ENCODE data around the gene HEMGN. TPM values are rescaled to one million over a fixed set of nuclear protein-coding genes. Genes with fewer than 3 reads are reported as not detected.

Gene HEMGN
- total RNA-seq, 1 experiment from 2014 or later, result not detected

DNA sequence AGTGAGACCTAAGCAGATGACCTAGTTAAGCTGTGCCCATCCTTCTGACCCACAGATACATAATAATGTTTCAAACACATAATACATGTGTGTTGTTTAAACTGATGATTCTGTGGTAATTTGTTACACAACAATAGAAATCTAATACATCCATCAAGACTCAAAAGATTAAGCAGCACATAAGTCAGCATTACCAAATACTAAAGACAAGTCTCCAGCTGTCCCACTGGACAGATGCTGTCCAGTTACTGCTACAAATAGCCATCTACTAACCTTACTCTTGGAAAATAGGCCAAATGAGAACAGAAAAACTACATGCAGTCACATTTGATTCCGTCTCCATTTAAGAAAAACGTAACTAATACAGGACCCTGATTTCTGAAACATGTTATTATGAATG lies 26.4 kb downstream of the HEMGN start:
- TF ChIP-seq, protein P1, sequence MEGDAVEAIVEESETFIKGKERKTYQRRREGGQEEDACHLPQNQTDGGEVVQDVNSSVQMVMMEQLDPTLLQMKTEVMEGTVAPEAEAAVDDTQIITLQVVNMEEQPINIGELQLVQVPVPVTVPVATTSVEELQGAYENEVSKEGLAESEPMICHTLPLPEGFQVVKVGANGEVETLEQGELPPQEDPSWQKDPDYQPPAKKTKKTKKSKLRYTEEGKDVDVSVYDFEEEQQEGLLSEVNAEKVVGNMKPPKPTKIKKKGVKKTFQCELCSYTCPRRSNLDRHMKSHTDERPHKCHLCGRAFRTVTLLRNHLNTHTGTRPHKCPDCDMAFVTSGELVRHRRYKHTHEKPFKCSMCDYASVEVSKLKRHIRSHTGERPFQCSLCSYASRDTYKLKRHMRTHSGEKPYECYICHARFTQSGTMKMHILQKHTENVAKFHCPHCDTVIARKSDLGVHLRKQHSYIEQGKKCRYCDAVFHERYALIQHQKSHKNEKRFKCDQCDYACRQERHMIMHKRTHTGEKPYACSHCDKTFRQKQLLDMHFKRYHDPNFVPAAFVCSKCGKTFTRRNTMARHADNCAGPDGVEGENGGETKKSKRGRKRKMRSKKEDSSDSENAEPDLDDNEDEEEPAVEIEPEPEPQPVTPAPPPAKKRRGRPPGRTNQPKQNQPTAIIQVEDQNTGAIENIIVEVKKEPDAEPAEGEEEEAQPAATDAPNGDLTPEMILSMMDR (IDR thresholded peaks at IDR 0.05; ENCODE audit: insufficient read depth in 1 of 2, low read depth in 1 of 2, low read length in 1 of 2, severe bottlenecking in 1 of 2, unreplicated experiment in 1 of 2), result no peak
- ChIA-PET POLR2A (no interaction called here), CTCF (interaction anchor here (0.7 kb wide), 1 partner anchor 11 kb away, joined by 3 read pairs; no protein-coding TSS in a partner anchor)
- no peak overlapping the region for H3K4me3 ChIP-seq (ENCODE audit: low read depth, low read length)
- peaks cover 23% of the 10 kb centered on the region for H3K36me3 Mint-ChIP-seq (ENCODE audit: insufficient read depth, unreplicated experiment)
- peaks cover 5% of the 10 kb centered on the region; the same call in 1 of the 2 replicates for H3K4me1 ChIP-seq
- H3K27ac Mint-ChIP-seq (ENCODE audit: unreplicated experiment), result no peak overlapping the region
- H3K4me3 Mint-ChIP-seq (ENCODE audit: unreplicated experiment), result no peak overlapping the region
- no peaks in the 10 kb centered on the region for H3K4me1 Mint-ChIP-seq (ENCODE audit: low read depth, unreplicated experiment)
- BruUV-seq (replicated peaks), result no TSS peak
- intact Hi-C loops (cut with micrococcal nuclease; ENCODE audit: unreplicated experiment), result no loop called here
- no peak for DNase-seq
- H3K27me3 ChIP-seq (replicated peaks; ENCODE audit: control insufficient read depth, insufficient read depth, low read length), result no peaks in the 10 kb centered on the region
- H3K9me3 ChIP-seq, result no peaks in the 10 kb centered on the region
- no peaks in the 10 kb centered on the region for H3K9me3 Mint-ChIP-seq (ENCODE audit: unreplicated experiment)
- H3K36me3 ChIP-seq (ENCODE audit: control insufficient read depth, insufficient read depth, low read length), result no peaks in the 10 kb centered on the region; the same call in 1 of the 2 replicates
- H3K27me3 Mint-ChIP-seq (ENCODE audit: insufficient read depth, unreplicated experiment), result no peaks in the 10 kb centered on the region

DNA sequence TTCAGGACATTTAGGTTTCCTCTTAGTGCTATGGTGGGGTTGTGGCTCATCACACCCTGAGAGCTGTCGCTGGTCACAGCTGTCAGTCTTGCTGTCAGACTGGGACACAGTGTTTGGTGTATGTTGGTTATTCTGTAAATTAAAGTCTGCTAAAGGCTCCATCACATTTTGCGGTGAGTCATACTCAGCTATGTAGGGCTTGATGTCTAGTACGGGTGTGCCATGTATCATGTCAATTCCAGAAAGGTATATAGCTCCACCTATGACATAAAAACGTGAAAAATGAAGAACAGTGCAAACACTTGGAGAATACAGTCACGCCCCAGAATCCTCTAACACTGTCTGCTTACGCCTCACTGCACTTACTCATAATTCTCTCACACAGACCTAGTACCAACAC lies 27.6 kb downstream of the HEMGN start:
- CTCF ChIA-PET, result no interaction called here
- TF ChIP-seq, protein P1 (IDR thresholded peaks at IDR 0.05; ENCODE audit: insufficient read depth in 1 of 2, low read depth in 1 of 2, low read length in 1 of 2, severe bottlenecking in 1 of 2, unreplicated experiment in 1 of 2), result no peak
- no peak overlapping the region for H3K27ac Mint-ChIP-seq (ENCODE audit: unreplicated experiment)

DNA sequence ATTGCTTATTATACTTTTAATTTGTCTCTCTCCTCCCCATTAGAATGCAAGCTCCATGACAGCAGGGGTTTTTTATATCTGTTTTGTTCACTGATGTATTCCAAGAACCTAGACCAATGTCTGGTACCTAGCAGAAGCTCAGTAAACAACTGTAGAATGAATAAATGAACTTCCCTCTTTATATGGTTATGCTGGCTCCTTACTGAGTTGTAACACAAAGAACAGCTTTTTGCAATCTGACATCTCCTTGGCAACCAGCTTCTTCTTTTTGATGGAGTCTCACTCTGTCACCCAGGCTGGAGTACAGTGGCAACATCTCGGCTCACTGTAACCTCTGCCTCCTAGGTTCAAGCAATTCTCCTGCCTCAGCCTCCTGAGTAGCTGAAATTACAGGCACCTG lies 29.3 kb downstream of the HEMGN start:
- H3K9me3 Mint-ChIP-seq (ENCODE audit: unreplicated experiment), result no peaks in the 10 kb centered on the region
- no peaks in the 10 kb centered on the region; the same call in none of the 2 replicates for H3K36me3 ChIP-seq (ENCODE audit: control insufficient read depth, insufficient read depth, low read length)

More for the DNA sequence above, 27.6 kb downstream of the HEMGN start:
- H3K36me3 ChIP-seq (ENCODE audit: control insufficient read depth, insufficient read depth, low read length), result no peaks in the 10 kb centered on the region; the same call in 1 of the 2 replicates
- POLR2A ChIA-PET, result no interaction called here
- no peaks in the 10 kb centered on the region for H3K4me1 Mint-ChIP-seq (ENCODE audit: low read depth, unreplicated experiment)
- BruUV-seq (replicated peaks), result no TSS peak
- intact Hi-C loops (cut with micrococcal nuclease; ENCODE audit: unreplicated experiment), result no loop called here
- H3K9me3 Mint-ChIP-seq (ENCODE audit: unreplicated experiment), result no peaks in the 10 kb centered on the region
- no peaks in the 10 kb centered on the region for H3K27me3 ChIP-seq (replicated peaks; ENCODE audit: control insufficient read depth, insufficient read depth, low read length)
- peaks cover 28% of the 10 kb centered on the region for H3K36me3 Mint-ChIP-seq (ENCODE audit: insufficient read depth, unreplicated experiment)
- DNase-seq, result no peak
- H3K4me1 ChIP-seq, result peaks cover 5% of the 10 kb centered on the region; the same call in 1 of the 2 replicates
- no peaks in the 10 kb centered on the region for H3K9me3 ChIP-seq
- H3K4me3 Mint-ChIP-seq (ENCODE audit: unreplicated experiment), result no peak overlapping the region
- no peak overlapping the region for H3K4me3 ChIP-seq (ENCODE audit: low read depth, low read length)
- H3K27me3 Mint-ChIP-seq (ENCODE audit: insufficient read depth, unreplicated experiment), result no peaks in the 10 kb centered on the region

More for the DNA sequence above, 29.3 kb downstream of the HEMGN start:
- Mint-ChIP-seq H3K4me3 (ENCODE audit: unreplicated experiment) (no peak overlapping the region), H3K36me3 (ENCODE audit: insufficient read depth, unreplicated experiment) (peaks cover 17% of the 10 kb centered on the region), H3K27ac (ENCODE audit: unreplicated experiment) (no peak overlapping the region), H3K27me3 (ENCODE audit: insufficient read depth, unreplicated experiment) (no peaks in the 10 kb centered on the region), H3K4me1 (ENCODE audit: low read depth, unreplicated experiment) (no peaks in the 10 kb centered on the region)
- no TSS peak for BruUV-seq (replicated peaks)
- intact Hi-C loops (cut with micrococcal nuclease; ENCODE audit: unreplicated experiment), result no loop called here
- TF ChIP-seq, protein P1 (IDR thresholded peaks at IDR 0.05; ENCODE audit: insufficient read depth in 1 of 2, low read depth in 1 of 2, low read length in 1 of 2, severe bottlenecking in 1 of 2, unreplicated experiment in 1 of 2), result no peak
- no peaks in the 10 kb centered on the region for H3K27me3 ChIP-seq (replicated peaks; ENCODE audit: control insufficient read depth, insufficient read depth, low read length)
- H3K9me3 ChIP-seq, result no peaks in the 10 kb centered on the region
- POLR2A ChIA-PET, result no interaction called here
- peaks cover 5% of the 10 kb centered on the region; the same call in 1 of the 2 replicates for H3K4me1 ChIP-seq
- DNase-seq, result no peak
- CTCF ChIA-PET, result no interaction called here
- no peak overlapping the region for H3K4me3 ChIP-seq (ENCODE audit: low read depth, low read length)

Measured in Caco-2 (cell line).